Measurements from ENCODE around the gene SLC35A4. TPM values are rescaled to one million over a fixed set of nuclear protein-coding genes. Genes with fewer than 3 reads are reported as not detected.

The SLC35A4 gene
- 51.6 TPM for polyA plus RNA-seq (2013, experiment 1 of 2; ENCODE audit: insufficient read length)
- 53.7 TPM for polyA plus RNA-seq (2013, experiment 2 of 2; ENCODE audit: insufficient read length)

GRCh38 chr5:140564196-140565023, at the start of gene SLC35A4, which contains the start of gene APBB3:
Gene SLC35A4, plus strand, starts transcription at chr5:140564828. Its CDS starts 2,342 bp downstream, at chr5:140567170.
Gene APBB3, minus strand, starts transcription at chr5:140564598. Its CDS starts 353 bp downstream, at chr5:140564245.
- peak; percentile 99 for DNase-seq

- DNase-seq = no peak
These were observed 40.6 kb upstream of the SLC35A4 start for GRCh38 chr5:140524003-140524402.

DNA sequence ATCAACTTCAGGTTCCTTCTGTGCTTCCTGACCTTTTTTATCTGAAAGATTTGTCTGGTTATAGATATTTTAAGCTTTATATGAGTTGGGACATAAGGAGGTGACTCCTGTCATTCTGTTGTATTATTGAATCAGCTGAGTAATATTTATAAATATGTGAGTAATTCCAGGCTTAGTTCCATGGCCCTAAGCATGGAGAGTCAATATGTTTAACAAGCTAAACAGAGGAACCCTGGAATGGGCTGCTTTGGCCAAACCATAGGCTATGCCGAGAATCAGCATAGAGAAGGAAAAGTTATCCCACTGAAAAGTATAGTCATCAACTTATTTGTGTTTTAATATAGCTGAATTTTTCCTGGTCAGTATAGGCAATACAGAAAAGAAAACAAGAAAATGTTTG, 24.4 kb upstream of the SLC35A4 start:
- no peak for DNase-seq

GRCh38 chr5:140542972-140543371, 21.7 kb upstream of the SLC35A4 start:
- no peak for DNase-seq

GRCh38 chr5:140544986-140545385, 19.6 kb upstream of the SLC35A4 start:
- no peak for DNase-seq

DNA sequence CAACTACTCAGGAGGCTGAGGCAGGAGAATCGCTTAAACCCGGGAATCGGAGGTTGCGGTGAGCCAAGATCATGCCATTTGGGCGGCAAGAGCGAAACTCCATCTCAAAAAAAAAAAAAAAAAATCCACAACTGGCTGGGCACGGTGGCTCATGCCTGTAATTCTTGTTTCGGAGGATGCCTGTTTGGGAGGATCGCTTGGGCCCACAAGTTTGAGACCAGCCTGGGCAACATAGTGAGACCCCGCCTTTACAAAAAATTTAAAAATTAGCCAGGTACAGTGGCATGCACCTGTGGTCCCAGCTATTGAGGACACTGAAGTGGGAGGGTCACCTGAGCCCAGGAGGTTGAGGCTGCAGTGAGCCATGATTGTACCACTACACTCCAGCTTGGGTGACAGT, 19.0 kb upstream of the SLC35A4 start:
- no peak for DNase-seq

DNA sequence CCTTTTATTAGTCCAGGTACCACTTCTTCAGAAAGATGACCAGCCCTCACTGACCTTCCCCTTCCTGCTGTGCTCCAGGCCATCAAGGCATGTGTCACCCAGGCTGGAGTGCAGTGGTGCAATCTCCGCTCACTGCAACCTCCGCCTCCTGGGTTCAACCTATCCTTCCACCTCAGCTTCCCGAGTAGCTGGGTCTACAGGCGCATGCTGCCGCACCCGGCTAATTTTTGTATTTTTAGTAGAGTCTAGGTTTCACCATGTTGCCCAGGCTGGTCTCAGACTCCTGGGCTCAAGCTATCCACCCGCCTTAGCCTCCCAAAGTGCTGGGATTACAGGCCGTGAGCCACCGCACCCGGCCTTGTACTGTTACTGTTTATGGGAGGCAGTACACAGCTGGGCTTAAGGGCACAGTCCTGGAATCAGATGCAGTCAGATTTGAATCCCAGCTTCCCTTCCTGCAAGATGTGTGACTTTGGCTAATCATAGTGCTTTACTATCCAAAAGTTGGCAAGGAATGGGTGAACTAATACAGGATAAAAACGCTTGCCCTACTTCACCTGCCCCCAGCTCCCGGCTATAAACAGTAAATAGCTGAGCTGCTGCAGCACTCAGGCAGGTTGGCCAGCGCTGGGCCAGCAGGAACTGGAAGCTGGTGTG, 17.6 kb upstream of the SLC35A4 start:
- no peak for DNase-seq

DNA sequence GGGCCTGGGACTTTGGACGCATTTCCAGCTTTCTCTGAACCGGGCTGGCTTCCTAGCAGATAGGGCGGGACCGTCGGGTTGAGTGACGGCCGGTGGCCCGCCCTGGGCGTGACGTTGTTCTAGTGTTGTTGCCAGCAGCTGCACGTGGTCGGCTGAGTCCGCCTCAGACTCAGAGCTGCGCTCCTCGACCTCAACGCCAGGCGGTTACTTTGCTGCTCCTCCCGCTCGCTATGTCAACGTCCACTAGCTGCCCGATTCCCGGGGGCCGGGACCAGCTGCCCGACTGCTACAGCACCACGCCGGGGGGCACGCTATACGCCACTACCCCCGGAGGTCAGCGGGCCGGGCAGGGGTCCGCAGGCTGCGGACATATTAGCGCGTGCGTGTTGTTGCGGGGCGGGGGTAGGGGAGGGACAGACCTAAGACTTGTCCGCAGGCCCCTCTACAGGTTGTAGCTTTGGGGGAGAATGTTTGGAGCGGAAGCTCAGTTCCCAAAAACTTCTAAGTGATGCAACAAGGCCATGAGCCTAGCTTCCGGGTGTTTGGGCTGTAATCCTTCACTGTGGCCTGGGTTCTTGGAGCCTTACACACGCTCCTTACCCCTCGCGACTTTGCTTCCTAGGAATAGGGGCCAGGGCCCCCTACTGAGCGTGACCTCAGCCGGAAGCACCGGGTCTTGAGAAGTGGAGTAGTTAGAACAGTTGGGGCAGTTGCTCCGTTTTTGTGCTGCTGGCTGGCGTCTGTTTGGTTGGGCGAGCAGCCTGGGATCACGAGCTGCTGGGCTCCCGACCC, 16.9 kb upstream of the SLC35A4 start, which contains the start of gene EIF4EBP3:
Gene EIF4EBP3 (plus strand): TSS at position 155 of the 792 bp plus-strand sequence. CDS start 76 bp downstream, at position 231.
- DNase-seq = peak; percentile 92

DNA sequence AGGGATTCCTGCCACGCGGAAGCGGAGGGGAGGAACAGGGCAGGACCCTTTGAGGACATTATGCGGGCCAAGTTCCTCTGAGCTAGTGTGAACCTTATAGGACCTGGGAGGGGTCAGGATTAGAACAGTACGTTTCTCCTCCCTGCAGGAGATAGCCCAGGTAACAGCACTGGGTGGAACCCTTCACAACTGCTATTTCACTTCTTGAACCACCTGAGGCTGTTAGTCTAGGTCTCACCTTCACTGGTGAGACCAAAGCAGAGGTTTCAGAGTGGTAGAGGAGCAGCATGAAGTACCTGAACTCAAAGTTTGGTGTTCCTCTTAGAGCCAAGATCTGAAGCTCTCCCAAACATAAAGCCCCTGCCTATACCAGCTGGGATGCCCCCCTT, 16.3 kb upstream of the SLC35A4 start:
- no peak for DNase-seq

DNA sequence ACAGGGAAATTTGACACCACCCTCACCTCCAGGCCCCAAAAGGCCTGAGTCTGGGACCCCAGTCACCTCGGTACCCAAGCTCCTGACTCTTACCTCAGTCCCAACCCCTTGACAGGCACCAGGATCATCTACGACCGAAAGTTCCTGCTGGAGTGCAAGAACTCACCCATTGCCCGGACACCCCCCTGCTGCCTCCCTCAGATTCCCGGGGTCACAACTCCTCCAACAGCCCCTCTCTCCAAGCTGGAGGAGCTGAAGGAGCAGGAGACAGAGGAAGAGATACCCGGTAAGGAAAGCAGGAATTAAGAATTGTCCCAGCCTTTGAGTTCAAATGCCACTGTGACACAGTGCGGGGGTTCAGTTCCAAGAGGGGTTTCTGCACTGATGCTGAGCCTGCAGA, 15.8 kb upstream of the SLC35A4 start:
- DNase-seq = no peak

GRCh38 chr5:140549237-140550144, 15.1 kb upstream of the SLC35A4 start:
- no peak for DNase-seq

DNA sequence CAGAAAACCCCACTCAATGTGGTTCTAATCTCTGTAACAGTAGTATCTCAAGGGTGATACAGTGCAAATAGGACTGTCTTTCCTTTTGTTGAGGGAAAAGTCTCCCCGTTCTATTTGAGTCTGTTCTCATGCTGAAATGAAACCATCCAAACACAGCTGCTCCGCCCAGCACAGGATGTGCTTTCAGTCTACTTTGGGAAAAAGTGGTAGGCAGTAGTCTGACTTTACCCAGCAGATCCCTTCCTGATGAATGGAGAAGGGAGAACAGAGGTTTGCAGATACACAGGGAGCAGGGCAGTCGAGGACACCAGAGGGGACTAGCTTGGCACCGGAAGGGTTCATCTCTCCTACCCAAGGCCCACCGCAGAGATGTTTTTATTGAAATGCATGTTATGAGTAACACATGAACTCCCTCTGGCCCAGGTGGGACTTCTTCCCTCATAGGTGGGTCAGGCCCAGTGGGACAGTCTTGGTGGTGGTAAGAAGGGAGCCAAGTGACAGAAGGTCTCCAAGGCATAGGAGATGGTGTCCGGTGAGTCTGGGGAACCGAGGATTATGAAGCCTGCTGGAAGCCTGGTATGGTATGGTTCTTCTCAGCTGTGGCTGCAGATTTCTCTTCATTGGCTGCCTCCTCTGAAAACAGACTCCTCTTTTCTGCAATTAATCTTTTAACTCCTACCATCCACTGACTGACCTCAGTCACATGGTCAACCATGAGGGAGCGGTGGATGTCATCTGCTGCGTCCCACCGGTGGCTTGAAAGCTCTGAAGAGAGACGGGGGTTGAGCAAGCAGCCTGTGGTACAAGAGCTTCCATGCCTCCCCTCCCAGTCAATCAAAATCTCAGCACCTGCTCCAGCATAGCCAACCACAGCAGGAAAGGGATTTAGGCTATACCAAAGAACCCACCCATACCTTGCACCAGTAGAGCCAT, 14.2 kb upstream of the SLC35A4 start:
- no peak for DNase-seq

DNA sequence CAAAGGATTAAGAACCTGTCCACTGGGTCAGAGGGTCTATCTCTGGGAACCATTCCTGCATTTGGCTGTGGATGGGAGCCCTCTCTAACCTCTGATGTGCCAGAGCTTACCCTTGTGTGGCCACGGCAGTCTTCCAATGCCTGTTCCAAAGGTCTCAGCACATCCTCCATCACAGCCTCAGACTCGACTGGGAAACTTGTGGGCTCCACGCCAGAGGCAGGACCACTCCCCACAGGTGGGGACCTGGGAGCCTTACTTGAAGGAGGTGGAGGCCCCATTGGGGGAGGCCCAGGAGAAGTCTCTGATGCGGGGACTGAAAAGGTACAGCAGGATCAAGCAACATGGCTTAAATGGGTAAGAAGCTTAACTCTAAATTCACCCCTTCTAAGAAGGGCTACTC, 12.8 kb upstream of the SLC35A4 start:
- DNase-seq = no peak

DNA sequence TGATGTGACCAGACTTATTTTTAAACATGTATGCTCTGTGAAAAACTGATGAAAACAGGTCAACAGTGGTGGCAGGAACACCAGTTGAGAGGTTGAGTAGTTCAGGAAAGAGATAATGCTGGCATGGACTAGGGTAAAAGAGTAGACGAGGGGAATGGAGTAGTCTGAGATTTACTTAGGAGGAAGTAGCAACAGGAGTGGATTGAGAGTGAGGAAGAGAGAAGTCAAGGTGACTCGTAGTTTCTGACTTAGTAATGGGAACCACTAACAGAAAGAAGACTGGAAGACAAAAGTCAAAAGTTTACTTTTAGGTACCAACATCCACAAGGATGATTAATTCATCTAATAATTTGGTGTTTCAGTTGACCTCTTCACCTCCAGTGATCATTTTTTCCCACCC, 11.0 kb upstream of the SLC35A4 start:
- DNase-seq = no peak

GRCh38 chr5:140554454-140554853, 10.2 kb upstream of the SLC35A4 start:
- peak; percentile 29 for DNase-seq

GRCh38 chr5:140555747-140556312, 8.8 kb upstream of the SLC35A4 start:
- no peak for DNase-seq

DNA sequence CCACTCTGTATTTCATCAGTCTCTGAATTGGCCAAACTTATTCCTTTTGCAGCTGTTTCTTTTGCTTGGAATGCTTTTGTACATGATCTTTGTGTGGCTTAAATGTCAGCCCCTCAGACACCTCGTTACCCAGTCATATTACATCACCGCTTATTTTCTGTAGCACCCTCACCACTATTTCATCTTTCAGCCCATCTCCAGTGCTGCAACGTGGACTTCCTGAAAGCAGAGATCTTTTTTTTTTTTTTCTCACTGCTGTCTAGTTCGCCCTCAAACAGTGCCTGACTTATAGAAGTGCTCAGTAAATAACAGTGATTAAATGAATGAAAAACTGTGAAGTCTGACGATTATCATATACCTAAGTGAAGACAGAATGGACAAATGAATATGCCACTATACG, 8.2 kb upstream of the SLC35A4 start:
- peak; percentile 28 for DNase-seq

- peak; percentile 89 for DNase-seq
These were observed 7.4 kb upstream of the SLC35A4 start, which contains the start of gene SRA1 for GRCh38 chr5:140557136-140557805. Gene SRA1, minus strand, starts transcription at chr5:140557473. Its CDS starts 21 bp downstream, at chr5:140557452.

DNA sequence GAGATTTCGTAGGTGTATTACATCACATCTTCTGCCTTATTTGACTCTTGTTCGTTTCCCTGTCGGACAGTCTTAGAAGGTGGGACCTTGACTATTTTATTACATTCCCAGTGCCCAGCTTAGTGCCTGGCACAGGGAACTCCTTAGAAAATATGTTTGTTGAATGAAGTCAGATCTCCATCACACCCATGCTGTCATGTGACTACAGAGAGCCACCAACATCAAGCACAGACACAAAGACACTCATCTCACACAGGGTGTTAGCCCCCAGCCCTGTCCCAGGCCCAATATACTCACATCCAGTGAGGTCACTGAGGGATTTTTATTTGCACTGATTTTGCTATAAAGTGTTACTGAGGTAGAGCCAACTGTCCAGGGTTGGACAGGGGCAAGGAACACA, 6.7 kb upstream of the SLC35A4 start:
- DNase-seq = no peak

Data from fibroblast of skin of abdomen (primary cell).